Tibial nerve (tissue), 3 donors: ENCODE results near the gene DISC1.

Source experiments
- POLR2A ChIP-seq, 2 donors: fragments of 450-650 bp; IDR thresholded peaks; one replicate each; pipeline ENCODE4 v1.6.1; 2017; ENCODE audit warnings: antibody characterized with exemption in 2 of 2, mild to moderate bottlenecking in 2 of 2, moderate library complexity in 2 of 2
- TF ChIP-seq, protein P1 (sequence below), 5 experiments: fragments of 200-600 bp in 3 of 5; fragments of 450-650 bp in 2 of 5; sonication (generic) in 3 of 5; IDR thresholded peaks; one replicate each; pipeline ENCODE4 v1.5.1; 2016 to 2019; ENCODE audit warnings: antibody characterized with exemption in 5 of 5, mild to moderate bottlenecking in 3 of 5, moderate library complexity in 2 of 5

DNA sequence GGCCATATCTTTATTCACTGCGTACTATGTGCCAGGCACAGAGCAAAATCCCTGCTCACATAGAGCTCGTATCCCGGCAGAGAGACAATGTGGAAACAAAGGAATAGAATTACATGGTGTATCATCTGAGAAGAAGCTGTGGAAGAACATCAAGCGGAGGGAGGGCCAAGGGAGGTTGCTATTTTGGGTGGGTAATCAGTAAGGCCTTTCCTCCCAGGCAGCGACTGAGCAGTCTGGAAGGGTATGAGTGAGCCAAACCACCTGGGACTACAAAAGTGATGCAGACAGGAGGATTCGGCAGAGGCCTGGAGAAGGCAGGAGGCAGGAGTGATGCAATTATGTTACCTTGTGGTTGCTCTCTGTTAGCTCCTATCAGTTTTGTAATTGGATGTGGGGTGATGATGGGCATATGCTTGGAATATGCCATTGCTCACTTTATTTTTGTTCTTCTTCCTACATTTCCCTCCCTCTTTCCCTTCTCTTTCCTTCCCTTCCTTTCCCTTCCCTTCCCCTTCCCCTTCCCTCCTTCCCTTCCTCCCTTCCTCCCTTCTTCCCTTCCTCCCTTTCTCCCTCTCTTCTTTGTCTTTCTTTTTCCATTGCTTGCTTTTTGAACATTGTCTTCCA, 172.9 kb downstream of the DISC1 start:
- TF ChIP-seq, protein P1, sequence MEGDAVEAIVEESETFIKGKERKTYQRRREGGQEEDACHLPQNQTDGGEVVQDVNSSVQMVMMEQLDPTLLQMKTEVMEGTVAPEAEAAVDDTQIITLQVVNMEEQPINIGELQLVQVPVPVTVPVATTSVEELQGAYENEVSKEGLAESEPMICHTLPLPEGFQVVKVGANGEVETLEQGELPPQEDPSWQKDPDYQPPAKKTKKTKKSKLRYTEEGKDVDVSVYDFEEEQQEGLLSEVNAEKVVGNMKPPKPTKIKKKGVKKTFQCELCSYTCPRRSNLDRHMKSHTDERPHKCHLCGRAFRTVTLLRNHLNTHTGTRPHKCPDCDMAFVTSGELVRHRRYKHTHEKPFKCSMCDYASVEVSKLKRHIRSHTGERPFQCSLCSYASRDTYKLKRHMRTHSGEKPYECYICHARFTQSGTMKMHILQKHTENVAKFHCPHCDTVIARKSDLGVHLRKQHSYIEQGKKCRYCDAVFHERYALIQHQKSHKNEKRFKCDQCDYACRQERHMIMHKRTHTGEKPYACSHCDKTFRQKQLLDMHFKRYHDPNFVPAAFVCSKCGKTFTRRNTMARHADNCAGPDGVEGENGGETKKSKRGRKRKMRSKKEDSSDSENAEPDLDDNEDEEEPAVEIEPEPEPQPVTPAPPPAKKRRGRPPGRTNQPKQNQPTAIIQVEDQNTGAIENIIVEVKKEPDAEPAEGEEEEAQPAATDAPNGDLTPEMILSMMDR (IDR thresholded peaks at IDR 0.05): no peak
- no peak for TF ChIP-seq POLR2A (IDR thresholded peaks at IDR 0.05)
